GM12874 (cell line): Measurements from ENCODE around the gene ALG14.

Experiments used
- CTCF ChIP-seq: IDR thresholded peaks from 2 replicates; pipeline ENCODE4 v1.5.1; 2011; ENCODE audit warnings: low read depth, mild to moderate bottlenecking, control low read depth, low read length, moderate library complexity; ENCODE audit not compliant: insufficient read depth

The ALG14 gene

GRCh38 chr1:95085376-95085775, 12.6 kb upstream of the ALG14 start:
- TF ChIP-seq CTCF: no peak

- peak; percentile 66; the same call in 1 of the 2 replicates for TF ChIP-seq CTCF
These were observed 11.8 kb upstream of the ALG14 start for GRCh38 chr1:95084317-95085176.

- TF ChIP-seq CTCF: no peak
These were observed 8.1 kb upstream of the ALG14 start for GRCh38 chr1:95080879-95081278.

GRCh38 chr1:95080446-95080845, 7.7 kb upstream of the ALG14 start:
- no peak for TF ChIP-seq CTCF

- no peak for TF ChIP-seq CTCF
These were observed 3.3 kb upstream of the ALG14 start for GRCh38 chr1:95076034-95076433.

GRCh38 chr1:95073446-95073845, 695 bp upstream of the ALG14 start:
- TF ChIP-seq CTCF: no peak

- no peak for TF ChIP-seq CTCF
These were observed 634 bp downstream of the ALG14 start for GRCh38 chr1:95072117-95072516.
